Coronary artery (tissue), 2 donors: ENCODE data around the gene RABIF.

Source experiments
- DNase-seq: peaks from one replicate; pipeline ENCODE4 v3.0.0-alpha.2; 2017; ENCODE audit warnings: low spot score
- H3K27ac ChIP-seq, 2 donors: fragments of 200-600 bp; sonication (generic); one replicate each; pipeline ENCODE4 v1.5.1; 2016 to 2019
- H3K4me3 ChIP-seq: fragments of 200-600 bp; sonication (generic); 2 replicates; pipeline ENCODE4 v1.5.1; 2016; ENCODE audit warnings: mild to moderate bottlenecking, moderate library complexity
- TF ChIP-seq, protein P1 (sequence below): fragments of 200-600 bp; sonication (generic); IDR thresholded peaks from one replicate; pipeline ENCODE4 v1.5.1; 2019; ENCODE audit warnings: antibody characterized with exemption

RABIF gene

DNA sequence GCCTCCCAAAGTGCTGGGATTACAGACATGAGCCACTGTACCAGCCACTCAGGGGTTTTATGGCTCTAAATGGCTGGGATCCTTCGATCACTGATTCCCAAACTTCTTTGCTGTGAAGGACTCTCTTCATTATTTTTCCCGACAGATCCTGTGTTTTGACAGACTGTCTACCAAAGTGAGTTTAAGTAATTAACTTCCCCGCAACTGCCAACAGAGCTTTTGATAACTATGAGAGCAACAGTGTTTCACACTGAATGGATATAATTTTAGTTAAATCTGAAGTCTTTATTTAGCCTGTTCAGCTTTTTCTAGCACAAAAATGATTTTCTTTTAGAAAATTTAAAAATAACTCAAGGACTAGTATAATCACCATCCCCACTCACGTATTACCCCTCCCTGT is 12.6 kb upstream of the RABIF start:
- TF ChIP-seq, protein P1, sequence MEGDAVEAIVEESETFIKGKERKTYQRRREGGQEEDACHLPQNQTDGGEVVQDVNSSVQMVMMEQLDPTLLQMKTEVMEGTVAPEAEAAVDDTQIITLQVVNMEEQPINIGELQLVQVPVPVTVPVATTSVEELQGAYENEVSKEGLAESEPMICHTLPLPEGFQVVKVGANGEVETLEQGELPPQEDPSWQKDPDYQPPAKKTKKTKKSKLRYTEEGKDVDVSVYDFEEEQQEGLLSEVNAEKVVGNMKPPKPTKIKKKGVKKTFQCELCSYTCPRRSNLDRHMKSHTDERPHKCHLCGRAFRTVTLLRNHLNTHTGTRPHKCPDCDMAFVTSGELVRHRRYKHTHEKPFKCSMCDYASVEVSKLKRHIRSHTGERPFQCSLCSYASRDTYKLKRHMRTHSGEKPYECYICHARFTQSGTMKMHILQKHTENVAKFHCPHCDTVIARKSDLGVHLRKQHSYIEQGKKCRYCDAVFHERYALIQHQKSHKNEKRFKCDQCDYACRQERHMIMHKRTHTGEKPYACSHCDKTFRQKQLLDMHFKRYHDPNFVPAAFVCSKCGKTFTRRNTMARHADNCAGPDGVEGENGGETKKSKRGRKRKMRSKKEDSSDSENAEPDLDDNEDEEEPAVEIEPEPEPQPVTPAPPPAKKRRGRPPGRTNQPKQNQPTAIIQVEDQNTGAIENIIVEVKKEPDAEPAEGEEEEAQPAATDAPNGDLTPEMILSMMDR = no peak
- no peak for DNase-seq
- Histone ChIP-seq H3K4me3 (no peak overlapping the region), H3K27ac (no peak overlapping the region)

DNA sequence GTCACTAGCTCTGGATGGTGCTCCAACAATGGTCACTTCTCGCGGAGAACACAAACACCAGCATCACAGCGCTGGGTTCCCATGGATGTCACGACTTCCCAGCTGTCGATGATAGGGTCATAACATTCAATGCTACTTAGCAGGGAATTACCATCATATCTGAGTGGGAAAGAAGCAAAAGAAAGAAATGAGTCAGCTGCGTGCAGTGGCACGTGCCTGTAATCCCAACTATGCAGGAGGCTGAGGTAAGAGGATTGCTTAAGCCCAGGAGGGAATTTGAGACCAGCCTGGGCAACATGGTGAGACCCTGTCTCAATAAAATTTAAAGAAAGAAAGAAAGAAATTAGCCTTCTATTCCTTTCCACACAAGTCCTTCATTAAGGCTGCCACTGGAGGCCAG is 3.6 kb upstream of the RABIF start:
- Histone ChIP-seq H3K4me3 (no peak overlapping the region), H3K27ac (no peak overlapping the region)
- TF ChIP-seq, protein P1 = no peak
- no peak for DNase-seq

DNA sequence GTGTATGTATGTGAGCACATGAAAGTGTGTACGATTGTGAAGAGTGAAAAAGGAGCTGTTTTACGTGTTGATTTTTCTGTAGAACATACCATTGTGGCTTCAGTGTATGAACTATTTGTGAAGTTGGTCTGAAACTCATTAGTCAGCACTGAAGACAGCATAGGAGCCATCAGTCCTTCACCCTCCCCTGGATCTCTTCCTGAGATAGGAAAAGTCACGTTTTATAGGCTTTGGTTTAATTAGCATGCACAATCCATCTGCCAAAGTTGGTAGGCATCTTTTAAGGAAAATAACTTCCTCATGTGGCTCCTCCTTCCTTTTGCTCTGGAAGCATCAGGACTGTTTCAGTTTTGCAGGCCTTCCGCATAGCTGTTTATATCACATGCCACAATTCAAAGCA is 1.4 kb upstream of the RABIF start:
- Histone ChIP-seq H3K27ac (no peak overlapping the region), H3K4me3 (no peak overlapping the region)
- TF ChIP-seq, protein P1 = no peak
- no peak for DNase-seq

DNA sequence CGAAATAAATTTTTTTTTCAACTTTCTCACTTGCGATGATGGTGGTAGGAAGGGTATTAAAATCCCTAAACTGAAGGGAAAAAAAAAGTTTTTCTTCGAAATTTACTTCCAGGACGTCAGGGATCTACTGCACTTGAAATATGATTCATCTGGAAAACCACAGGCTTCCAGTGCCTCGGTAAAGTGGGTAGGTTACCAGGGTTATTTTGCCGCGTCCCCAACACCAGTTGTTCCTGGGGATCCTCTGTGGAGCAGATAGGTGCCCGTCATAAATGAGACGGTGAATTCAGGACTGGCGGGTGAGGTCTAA is 773 bp downstream of the RABIF start:
- peak overlapping the region; percentile 77 to 99 for H3K27ac ChIP-seq
- no peak for DNase-seq
- TF ChIP-seq, protein P1 = no peak
- peak overlapping the region; percentile 80 for H3K4me3 ChIP-seq

DNA sequence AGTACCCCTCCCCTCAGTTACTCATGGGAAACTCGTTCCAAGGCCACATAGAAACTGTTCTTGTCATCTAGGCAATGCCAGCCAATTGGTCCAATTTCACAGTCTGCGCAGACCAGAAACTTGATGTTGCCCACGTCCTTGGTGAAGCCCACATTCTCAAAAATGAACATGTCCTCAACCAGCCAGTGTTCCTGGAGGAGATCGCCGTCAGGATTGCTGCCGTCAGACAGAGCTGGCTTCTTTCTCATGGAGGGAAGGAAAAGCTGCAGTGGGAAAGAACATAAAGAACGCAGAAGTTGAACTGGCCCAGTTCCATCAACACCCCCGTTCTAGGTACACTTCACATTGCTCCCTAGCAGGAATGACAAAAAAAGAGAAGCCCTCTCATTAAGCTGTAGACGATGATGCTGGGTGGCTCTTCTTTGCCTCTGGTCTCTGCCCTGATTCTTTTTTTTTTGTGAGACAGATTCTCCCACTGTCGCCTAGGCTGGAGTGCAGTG is 7.9 kb downstream of the RABIF start:
- H3K27ac ChIP-seq = no peak overlapping the region
- TF ChIP-seq, protein P1 = no peak
- H3K4me3 ChIP-seq = no peak overlapping the region
- DNase-seq = no peak

DNA sequence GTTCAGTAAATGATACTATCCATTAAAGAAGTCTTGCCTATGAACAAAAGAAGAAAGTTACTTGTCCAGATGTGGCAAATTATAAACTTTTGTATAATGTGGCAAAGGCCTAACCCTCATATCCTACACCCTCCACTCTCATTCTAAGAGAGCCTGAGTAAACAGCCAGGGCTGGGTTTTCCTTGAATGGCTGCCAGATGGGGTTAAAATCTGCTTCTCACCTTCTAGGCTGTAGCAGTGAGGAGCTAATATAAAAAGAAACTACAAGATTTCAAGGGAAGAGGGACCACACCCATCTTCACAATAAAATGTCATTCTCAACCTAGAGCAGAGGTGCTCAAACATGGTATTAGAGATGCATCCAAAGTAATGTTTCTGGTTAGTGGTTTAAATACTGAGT is 8.9 kb downstream of the RABIF start:
- H3K27ac ChIP-seq = no peak overlapping the region
- no peak overlapping the region for H3K4me3 ChIP-seq
- TF ChIP-seq, protein P1 = no peak
- DNase-seq = no peak

DNA sequence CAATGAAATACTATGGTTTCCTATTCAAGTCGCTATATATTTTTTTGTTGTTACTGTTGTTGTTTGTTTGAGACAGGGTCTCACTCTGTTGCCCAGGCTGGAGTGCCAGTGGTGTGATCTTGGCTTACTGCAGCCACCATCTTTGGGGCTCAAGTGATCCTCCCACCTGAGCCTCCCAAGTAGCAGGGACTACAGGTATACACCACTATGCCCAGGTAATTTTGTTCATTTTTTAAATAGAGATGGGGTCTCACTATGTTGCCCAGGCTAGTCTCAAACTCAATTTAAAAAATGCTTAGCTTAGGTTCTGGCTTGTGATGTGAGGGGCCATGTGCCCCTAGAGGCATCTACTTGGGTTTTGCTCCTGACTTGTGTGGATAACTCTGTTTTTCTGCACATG is 9.8 kb downstream of the RABIF start:
- TF ChIP-seq, protein P1 = no peak
- no peak overlapping the region for H3K27ac ChIP-seq
- no peak overlapping the region for H3K4me3 ChIP-seq
- DNase-seq = no peak
